ENCODE measurements around the gene LYST.
"Not testable (repeated sequence)": the region's sequence is repeated elsewhere in the genome, so short reads cannot be mapped to it uniquely, and the experiment has no call there.

The LYST gene

DNA sequence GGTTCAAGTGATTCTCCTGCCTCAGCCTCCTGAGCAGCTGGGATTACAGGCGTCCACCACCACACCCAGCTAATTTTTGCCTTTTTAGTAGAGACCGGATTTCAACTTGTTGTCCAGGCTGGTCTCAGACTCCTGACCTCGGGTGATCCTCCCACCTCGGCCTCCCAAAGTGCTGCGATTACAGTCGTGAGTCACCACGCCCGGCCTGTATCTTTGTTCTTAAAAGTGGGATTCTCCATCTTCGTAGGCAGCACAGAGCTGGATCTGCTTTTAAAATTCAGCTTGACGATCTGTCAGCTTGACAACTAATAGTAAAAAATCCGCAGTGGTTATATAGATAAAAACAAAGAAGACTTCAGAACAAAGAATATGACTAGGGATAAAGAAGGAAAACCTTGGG is 214.3 kb downstream of the LYST start:
- no peak overlapping the region for H3K4me3 ChIP-seq (ENCODE audit: control insufficient read depth, low read depth, low read length)
- DNase-seq (ENCODE audit: low read depth), result no peak
- TF ChIP-seq, protein P1, sequence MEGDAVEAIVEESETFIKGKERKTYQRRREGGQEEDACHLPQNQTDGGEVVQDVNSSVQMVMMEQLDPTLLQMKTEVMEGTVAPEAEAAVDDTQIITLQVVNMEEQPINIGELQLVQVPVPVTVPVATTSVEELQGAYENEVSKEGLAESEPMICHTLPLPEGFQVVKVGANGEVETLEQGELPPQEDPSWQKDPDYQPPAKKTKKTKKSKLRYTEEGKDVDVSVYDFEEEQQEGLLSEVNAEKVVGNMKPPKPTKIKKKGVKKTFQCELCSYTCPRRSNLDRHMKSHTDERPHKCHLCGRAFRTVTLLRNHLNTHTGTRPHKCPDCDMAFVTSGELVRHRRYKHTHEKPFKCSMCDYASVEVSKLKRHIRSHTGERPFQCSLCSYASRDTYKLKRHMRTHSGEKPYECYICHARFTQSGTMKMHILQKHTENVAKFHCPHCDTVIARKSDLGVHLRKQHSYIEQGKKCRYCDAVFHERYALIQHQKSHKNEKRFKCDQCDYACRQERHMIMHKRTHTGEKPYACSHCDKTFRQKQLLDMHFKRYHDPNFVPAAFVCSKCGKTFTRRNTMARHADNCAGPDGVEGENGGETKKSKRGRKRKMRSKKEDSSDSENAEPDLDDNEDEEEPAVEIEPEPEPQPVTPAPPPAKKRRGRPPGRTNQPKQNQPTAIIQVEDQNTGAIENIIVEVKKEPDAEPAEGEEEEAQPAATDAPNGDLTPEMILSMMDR (conservative IDR thresholded peaks at IDR 0.05; ENCODE audit: control insufficient read depth, insufficient read depth, low read depth, low read length), result no peak

- H3K4me3 ChIP-seq (ENCODE audit: control insufficient read depth, low read depth, low read length), result no peak overlapping the region
- DNase-seq (ENCODE audit: low read depth), result no peak
- TF ChIP-seq, protein P1 (conservative IDR thresholded peaks at IDR 0.05; ENCODE audit: control insufficient read depth, insufficient read depth, low read depth, low read length), result no peak
Measured at GRCh38 chr1:235651170-235651806, 215.4 kb downstream of the LYST start.

- DNase-seq (ENCODE audit: low read depth), result peak; percentile 7
- TF ChIP-seq, protein P1 (conservative IDR thresholded peaks at IDR 0.05; ENCODE audit: control insufficient read depth, insufficient read depth, low read depth, low read length), result no peak
- H3K4me3 ChIP-seq (ENCODE audit: control insufficient read depth, low read depth, low read length), result peak overlapping the region; percentile 26
Measured at GRCh38 chr1:235650341-235651169, 216.2 kb downstream of the LYST start.

DNA sequence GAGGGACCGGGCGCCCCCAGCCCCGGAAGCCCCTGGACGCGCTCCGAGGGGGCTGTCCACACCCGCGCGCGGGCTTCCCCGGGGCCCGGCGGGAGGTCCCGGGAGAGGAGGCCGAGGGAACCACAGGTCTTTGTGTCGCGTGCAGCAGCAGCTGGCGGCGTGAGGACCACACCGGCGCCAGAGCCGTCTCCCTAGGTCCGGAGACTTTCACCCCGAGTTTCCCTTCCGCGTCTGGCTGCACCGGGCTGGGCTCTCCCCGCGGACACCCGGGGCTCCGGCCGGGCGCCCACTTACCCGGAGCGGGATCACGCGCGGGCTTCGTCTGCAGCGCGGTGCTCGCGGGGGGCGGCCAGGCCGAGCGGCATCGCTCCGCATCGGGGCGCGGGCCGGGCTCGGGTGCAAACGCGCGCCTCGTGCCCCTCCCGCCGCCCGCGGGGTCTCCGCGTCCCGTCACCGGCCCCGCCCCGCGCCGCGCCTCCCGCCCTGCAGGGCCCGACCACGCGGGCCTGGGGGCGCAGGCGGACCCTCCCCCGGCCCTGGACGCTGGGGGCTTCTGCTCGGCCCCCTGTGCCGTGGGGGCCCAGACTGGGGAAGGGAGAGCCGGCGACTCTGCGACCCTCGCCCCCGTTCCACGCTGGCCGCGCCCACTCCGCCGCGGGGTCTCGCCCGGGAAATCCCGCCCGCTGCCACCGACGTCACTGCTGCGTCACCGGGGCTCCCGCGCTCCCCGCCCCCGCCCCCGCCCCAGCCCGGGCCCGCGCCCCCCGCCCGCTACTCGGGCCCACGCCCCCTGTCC is 217.1 kb downstream of the LYST start, which contains the start of gene GNG4:
Gene GNG4, minus strand, starts transcription at position 417 of the 796 bp plus-strand sequence. CDS start 65,946 bp downstream, outside the sequence.
- DNase-seq (ENCODE audit: low read depth), result no peak
- peak within 1 kb of the TSS; percentile 26 for H3K4me3 ChIP-seq (ENCODE audit: control insufficient read depth, low read depth, low read length)
- TF ChIP-seq, protein P1 (conservative IDR thresholded peaks at IDR 0.05; ENCODE audit: control insufficient read depth, insufficient read depth, low read depth, low read length), result no peak

DNA sequence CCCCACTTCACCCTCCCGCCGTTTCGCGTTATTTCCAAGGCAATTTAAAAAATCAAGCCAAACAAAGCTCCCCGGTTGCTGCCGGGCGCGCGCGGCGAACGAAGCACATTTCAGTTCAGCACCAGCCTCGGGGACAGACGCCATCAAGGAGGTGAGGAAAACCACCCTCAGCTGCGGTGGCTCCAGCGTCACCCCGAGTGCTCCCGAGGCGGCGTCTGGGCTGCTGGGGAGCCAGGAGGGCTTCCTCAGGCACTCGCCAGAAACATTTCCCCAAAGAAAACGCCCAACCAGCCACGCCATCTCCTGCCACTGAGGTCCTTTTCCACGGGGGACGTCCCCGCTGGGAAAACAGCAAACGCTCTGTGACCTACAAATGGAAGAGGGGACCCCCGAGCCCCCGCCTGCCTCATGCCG is 217.7 kb downstream of the LYST start:
- TF ChIP-seq, protein P1 (conservative IDR thresholded peaks at IDR 0.05; ENCODE audit: control insufficient read depth, insufficient read depth, low read depth, low read length), result no peak
- DNase-seq (ENCODE audit: low read depth), result peak; percentile 50
- peak overlapping the region; percentile 24 for H3K4me3 ChIP-seq (ENCODE audit: control insufficient read depth, low read depth, low read length)

DNA sequence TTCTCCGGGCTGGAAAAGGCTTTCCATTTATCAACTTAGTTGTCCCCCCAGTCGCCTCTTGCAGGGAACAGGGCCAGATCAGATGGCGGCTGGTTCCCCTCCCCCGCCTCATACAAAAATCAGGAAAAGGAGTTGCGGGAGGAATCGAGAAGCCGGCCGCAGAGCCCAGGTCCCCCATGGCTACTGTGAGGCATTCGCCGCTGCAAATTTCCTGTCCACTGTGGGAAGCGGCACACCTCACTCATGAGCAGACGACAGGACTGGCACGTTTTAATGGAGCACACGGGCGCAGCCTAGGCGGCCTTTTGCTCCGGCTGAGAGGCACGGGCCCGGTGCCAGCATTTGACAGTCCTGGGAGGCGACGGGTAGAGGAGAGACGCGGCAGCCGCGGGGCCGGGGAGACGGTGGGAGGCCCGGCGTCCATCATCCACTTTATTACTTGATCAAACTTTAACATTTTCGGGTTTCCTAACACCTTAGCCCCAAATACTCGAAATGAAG is 218.2 kb downstream of the LYST start:
- H3K4me3 ChIP-seq (ENCODE audit: control insufficient read depth, low read depth, low read length), result no peak overlapping the region
- no peak for DNase-seq (ENCODE audit: low read depth)
- TF ChIP-seq, protein P1 (conservative IDR thresholded peaks at IDR 0.05; ENCODE audit: control insufficient read depth, insufficient read depth, low read depth, low read length), result no peak

GRCh38 chr1:235647537-235647936 is 219.2 kb downstream of the LYST start:
- H3K4me3 ChIP-seq (ENCODE audit: control insufficient read depth, low read depth, low read length); DNase-seq (ENCODE audit: low read depth): not testable (repeated sequence)

Measured in fibroblast of mammary gland (primary cell).